Trophoblast cell (in vitro differentiated cells and primary cell): ENCODE results near the gene CUL7.
A peak's percentile ranks its signal among the peaks of the same experiment; 100 is the strongest.

Experiments
- DNase-seq, 2 donors: peaks; one replicate each; pipeline ENCODE4 v3.0.0-alpha.2; 2016
- H2AFZ ChIP-seq: 2 replicates; pipeline ENCODE4 v1.6.1; 2013; ENCODE audit warnings: low read length, moderate library complexity, mild to moderate bottlenecking; ENCODE audit not compliant: insufficient read depth, poor library complexity
- H2AK5ac ChIP-seq: 2 replicates; pipeline ENCODE4 v1.6.1; 2013; ENCODE audit warnings: mild to moderate bottlenecking, low read length
- H2BK120ac ChIP-seq: 2 replicates; pipeline ENCODE4 v1.6.1; 2013; ENCODE audit warnings: low read length, mild to moderate bottlenecking, moderate library complexity; ENCODE audit not compliant: insufficient read depth, poor library complexity
- H2BK12ac ChIP-seq: 2 replicates; pipeline ENCODE4 v1.6.1; 2013; ENCODE audit warnings: mild to moderate bottlenecking, low read length, moderate library complexity
- H2BK5ac ChIP-seq: 2 replicates; pipeline ENCODE4 v1.6.1; 2013; ENCODE audit warnings: low read length, low read depth, moderate library complexity, mild to moderate bottlenecking; ENCODE audit not compliant: poor library complexity
- H3K14ac ChIP-seq: 2 replicates; pipeline ENCODE4 v1.6.1; 2013; ENCODE audit warnings: mild to moderate bottlenecking, low read length
- H3K18ac ChIP-seq: 2 replicates; pipeline ENCODE4 v1.6.1; 2013; ENCODE audit warnings: mild to moderate bottlenecking, low read length
- H3K23ac ChIP-seq: 2 replicates; pipeline ENCODE4 v1.6.1; 2013; ENCODE audit warnings: low read length
- H3K27ac ChIP-seq: 2 replicates; pipeline ENCODE4 v1.5.1; 2013; ENCODE audit warnings: low read depth, mild to moderate bottlenecking, inconsistent platforms, low read length, moderate library complexity
- H3K27me3 ChIP-seq: 2 replicates; pipeline ENCODE4 v1.6.1; 2013; ENCODE audit warnings: inconsistent platforms, mild to moderate bottlenecking, low read length, moderate library complexity; ENCODE audit not compliant: insufficient read depth
- H3K36me3 ChIP-seq, 2 experiments: 1 replicate in 1 of 2; 2 replicates in 1 of 2; pipeline ENCODE4 v1.6.1; 2013; ENCODE audit warnings: low read length in 2 of 2, mild to moderate bottlenecking in 2 of 2, moderate library complexity in 1 of 2; ENCODE audit not compliant: insufficient read depth in 2 of 2, control insufficient read depth in 1 of 2
- H3K4ac ChIP-seq: 2 replicates; pipeline ENCODE4 v1.6.1; 2013; ENCODE audit warnings: low read depth, mild to moderate bottlenecking, low read length, moderate library complexity
- H3K4me1 ChIP-seq, 2 experiments: 1 replicate in 1 of 2; 2 replicates in 1 of 2; pipeline ENCODE4 v1.6.1; 2013; ENCODE audit warnings: low read length in 2 of 2, mild to moderate bottlenecking in 2 of 2, moderate library complexity in 1 of 2; ENCODE audit not compliant: insufficient read depth in 2 of 2, control insufficient read depth in 1 of 2
- H3K4me2 ChIP-seq: 2 replicates; pipeline ENCODE4 v1.6.1; 2013; ENCODE audit warnings: inconsistent platforms, mild to moderate bottlenecking, low read length, moderate library complexity
- H3K4me3 ChIP-seq: 2 replicates; pipeline ENCODE4 v1.5.1; 2013; ENCODE audit warnings: mild to moderate bottlenecking, low read depth, low read length, inconsistent platforms
- H3K79me1 ChIP-seq: one replicate; pipeline ENCODE4 v1.6.1; 2013; ENCODE audit warnings: low read length
- H3K79me2 ChIP-seq: 2 replicates; pipeline ENCODE4 v1.6.1; 2013; ENCODE audit warnings: low read length, mild to moderate bottlenecking; ENCODE audit not compliant: control insufficient read depth, insufficient read depth, poor library complexity
- H3K9ac ChIP-seq: 2 replicates; pipeline ENCODE4 v1.6.1; 2013; ENCODE audit warnings: mild to moderate bottlenecking, low read length
- H3K9me3 ChIP-seq: 2 replicates; pipeline ENCODE4 v1.6.1; 2013; ENCODE audit warnings: low read depth, mild to moderate bottlenecking, control low read depth, inconsistent platforms, low read length; ENCODE audit not compliant: insufficient read depth
- H4K12ac ChIP-seq: 2 replicates; pipeline ENCODE4 v1.6.1; 2013; ENCODE audit warnings: low read depth, mild to moderate bottlenecking, low read length, moderate library complexity
- H4K8ac ChIP-seq: 2 replicates; pipeline ENCODE4 v1.6.1; 2013; ENCODE audit warnings: low read depth, mild to moderate bottlenecking, low read length, moderate library complexity
- H4K91ac ChIP-seq: one replicate; pipeline ENCODE4 v1.6.1; 2013; ENCODE audit warnings: low read depth, mild to moderate bottlenecking, low read length, moderate library complexity
- WGBS: extraction: QIAGEN DNeasy Blood & Tissue Kit; methylation state at CpG from one replicate; pipeline ENCODE4 v1.1.7; 2013; ENCODE audit warnings: missing lambda C conversion rate; ENCODE audit not compliant: insufficient read length, insufficient coverage; ENCODE audit errors: extremely low coverage; 5-methylcytosine and 5-hydroxymethylcytosine counted together

The CUL7 gene

GRCh38 chr6:43011207-43011606, 42.4 kb downstream of the CUL7 start:
- Histone ChIP-seq H3K36me3 (peaks cover 57 to 59% of the 10 kb centered on the region in 2 experiments), H4K12ac (no peak overlapping the region), H2BK120ac (no peak overlapping the region), H3K4me3 (no peak overlapping the region), H3K4me1 (peaks cover 6 to 11% of the 10 kb centered on the region in 2 experiments), H3K79me1 (peaks cover 5% of the 10 kb centered on the region), H4K8ac (no peak overlapping the region), H2AFZ (no peak overlapping the region), H3K18ac (no peak overlapping the region), H3K27ac (no peak overlapping the region), H3K23ac (no peak overlapping the region), H3K27me3 (no peaks in the 10 kb centered on the region), H2AK5ac (no peak overlapping the region), H3K4ac (no peak overlapping the region), H2BK12ac (no peak overlapping the region), H3K4me2 (no peak overlapping the region), H2BK5ac (no peak overlapping the region), H3K79me2 (peaks cover 6% of the 10 kb centered on the region), H3K9me3 (no peaks in the 10 kb centered on the region), H3K9ac (no peak overlapping the region), H3K14ac (no peak overlapping the region), H4K91ac (no peak overlapping the region)
- no CpG with 5 or more reads among the region's 6 CpGs for WGBS
- DNase-seq, result no peak

- no peak overlapping the region for H3K4ac ChIP-seq
- H3K23ac ChIP-seq, result no peak overlapping the region
Observed at GRCh38 chr6:43009124-43009523, 44.5 kb downstream of the CUL7 start.

GRCh38 chr6:43007126-43007525, 46.5 kb downstream of the CUL7 start:
- H3K36me3 ChIP-seq, result peaks cover 58 to 64% of the 10 kb centered on the region in 2 experiments
- H2BK12ac ChIP-seq, result no peak overlapping the region
- H2BK120ac ChIP-seq, result no peak overlapping the region
- H3K9me3 ChIP-seq, result no peaks in the 10 kb centered on the region
- no peak overlapping the region for H4K91ac ChIP-seq
- H3K18ac ChIP-seq, result no peak overlapping the region
- no peak overlapping the region for H2AK5ac ChIP-seq
- no peak overlapping the region for H4K12ac ChIP-seq
- H3K79me2 ChIP-seq, result no peaks in the 10 kb centered on the region
- DNase-seq, result no peak
- H3K27me3 ChIP-seq, result no peaks in the 10 kb centered on the region
- no peak overlapping the region for H3K23ac ChIP-seq
- H3K4me2 ChIP-seq, result no peak overlapping the region
- no peak overlapping the region for H3K4ac ChIP-seq
- no peak overlapping the region for H3K4me3 ChIP-seq
- H2BK5ac ChIP-seq, result no peak overlapping the region
- H3K27ac ChIP-seq, result no peak overlapping the region
- no peak overlapping the region for H3K14ac ChIP-seq
- H3K79me1 ChIP-seq, result no peaks in the 10 kb centered on the region
- H3K4me1 ChIP-seq, result no peaks in the 10 kb centered on the region
- H2AFZ ChIP-seq, result no peak overlapping the region
- no peak overlapping the region for H4K8ac ChIP-seq
- no peak overlapping the region for H3K9ac ChIP-seq
- WGBS, result no CpG with 5 or more reads among the region's 9 CpGs

More at GRCh38 chr6:43009124-43009523, 44.5 kb downstream of the CUL7 start:
- Histone ChIP-seq H3K27me3 (no peaks in the 10 kb centered on the region), H3K14ac (no peak overlapping the region), H4K12ac (no peak overlapping the region), H4K91ac (no peak overlapping the region), H3K4me3 (no peak overlapping the region), H2BK120ac (no peak overlapping the region), H3K79me2 (peaks cover 4% of the 10 kb centered on the region), H2BK5ac (no peak overlapping the region), H3K4me2 (no peak overlapping the region), H4K8ac (no peak overlapping the region), H3K79me1 (peaks cover under 1% of the 10 kb centered on the region), H3K9ac (no peak overlapping the region), H3K36me3 (peaks cover 59 to 62% of the 10 kb centered on the region in 2 experiments), H3K18ac (no peak overlapping the region), H3K9me3 (no peaks in the 10 kb centered on the region), H3K4me1 (peaks cover 6 to 8% of the 10 kb centered on the region in 2 experiments), H2BK12ac (no peak overlapping the region), H2AK5ac (no peak overlapping the region), H2AFZ (no peak overlapping the region), H3K27ac (no peak overlapping the region)
- peak; percentile 46 to 53 for DNase-seq
- WGBS, result no CpG with 5 or more reads among the region's 6 CpGs

- no CpG with 5 or more reads among the region's 11 CpGs for WGBS
- H3K27me3 ChIP-seq, result no peaks in the 10 kb centered on the region
- no peaks in the 10 kb centered on the region for H3K79me1 ChIP-seq
- H3K79me2 ChIP-seq, result no peaks in the 10 kb centered on the region
- H4K91ac ChIP-seq, result no peak overlapping the region
- no peaks in the 10 kb centered on the region for H3K4me1 ChIP-seq
- H2AFZ ChIP-seq, result no peak overlapping the region
- no peak overlapping the region for H2BK120ac ChIP-seq
- no peak overlapping the region for H3K4ac ChIP-seq
- H3K4me2 ChIP-seq, result no peak overlapping the region
- peaks cover 49 to 56% of the 10 kb centered on the region in 2 experiments for H3K36me3 ChIP-seq
- no peak overlapping the region for H4K8ac ChIP-seq
- no peak for DNase-seq
- no peak overlapping the region for H3K4me3 ChIP-seq
- H3K9ac ChIP-seq, result no peak overlapping the region
- H3K9me3 ChIP-seq, result no peaks in the 10 kb centered on the region
- H3K14ac ChIP-seq, result no peak overlapping the region
- no peak overlapping the region for H2AK5ac ChIP-seq
- no peak overlapping the region for H3K27ac ChIP-seq
- no peak overlapping the region for H2BK12ac ChIP-seq
- no peak overlapping the region for H3K23ac ChIP-seq
- no peak overlapping the region for H2BK5ac ChIP-seq
- H4K12ac ChIP-seq, result no peak overlapping the region
- H3K18ac ChIP-seq, result no peak overlapping the region
Observed at GRCh38 chr6:43006251-43006650, 47.4 kb downstream of the CUL7 start.
